Endometrial microvascular endothelial cells (primary cell): ENCODE results near the gene CDK13. TPM values are rescaled to one million over a fixed set of nuclear protein-coding genes. Genes with fewer than 3 reads are reported as not detected.

Experiments
- in situ Hi-C: cut with HindIII; loops from 2 replicates; pipeline ENCODE4 v1.10.0; 2017; ENCODE audit warnings: low sequenced_read_pairs, low pct_unique_long_range_greater_than_20kb; ENCODE audit errors: inconsistent ontology term
- total RNA-seq: library from RNA; depleted of rRNA; stranded (reverse); fragments of >200 nt; gene quantifications from one replicate; pipeline ENCODE4 v1.2.3, GENCODE V29; 2015; ENCODE audit errors: inconsistent ontology term

The CDK13 gene
- total RNA-seq, 1 donor from 2014 or later, result 57.4 TPM

- in situ Hi-C loops, result no loop called here
Measured at GRCh38 chr7:40000734-40001315, 50.8 kb downstream of the CDK13 start.

- in situ Hi-C loops, result no loop called here
Measured at GRCh38 chr7:40001649-40002048, 51.6 kb downstream of the CDK13 start.

- in situ Hi-C loops, result no loop called here
Measured at GRCh38 chr7:40003597-40003996, 53.5 kb downstream of the CDK13 start.

GRCh38 chr7:40008223-40008815 lies 58.3 kb downstream of the CDK13 start:
- in situ Hi-C loops, result no loop called here

- in situ Hi-C loops, result no loop called here
Measured at GRCh38 chr7:40009301-40009700, 59.2 kb downstream of the CDK13 start.

GRCh38 chr7:40014376-40014775 lies 64.3 kb downstream of the CDK13 start:
- in situ Hi-C loops, result no loop called here

- in situ Hi-C loops, result no loop called here
Measured at GRCh38 chr7:40015790-40016296, 65.8 kb downstream of the CDK13 start.

- in situ Hi-C loops, result no loop called here
Measured at GRCh38 chr7:40019558-40019957, 69.5 kb downstream of the CDK13 start.

- in situ Hi-C loops, result no loop called here
Measured at GRCh38 chr7:40024048-40024447, 74.0 kb downstream of the CDK13 start.

- in situ Hi-C loops, result no loop called here
Measured at GRCh38 chr7:40024841-40025240, 74.8 kb downstream of the CDK13 start.

GRCh38 chr7:40027545-40027944 lies 77.5 kb downstream of the CDK13 start:
- in situ Hi-C loops, result no loop called here

- in situ Hi-C loops, result no loop called here
Measured at GRCh38 chr7:40033826-40034225, 83.8 kb downstream of the CDK13 start.

- in situ Hi-C loops, result no loop called here
Measured at GRCh38 chr7:40041456-40041855, 91.4 kb downstream of the CDK13 start.

- in situ Hi-C loops, result no loop called here
Measured at GRCh38 chr7:40043164-40043563, 93.1 kb downstream of the CDK13 start.

- in situ Hi-C loops, result no loop called here
Measured at GRCh38 chr7:40047661-40048060, 97.6 kb downstream of the CDK13 start.

- in situ Hi-C loops, result no loop called here
Measured at GRCh38 chr7:40057292-40057691, 107.2 kb downstream of the CDK13 start.

GRCh38 chr7:40058026-40058425 lies 108.0 kb downstream of the CDK13 start:
- in situ Hi-C loops, result no loop called here

GRCh38 chr7:40058636-40059035 lies 108.6 kb downstream of the CDK13 start:
- in situ Hi-C loops, result no loop called here

GRCh38 chr7:40059057-40059456 lies 109.0 kb downstream of the CDK13 start:
- in situ Hi-C loops, result no loop called here

GRCh38 chr7:40072268-40072667 lies 122.2 kb downstream of the CDK13 start:
- in situ Hi-C loops, result no loop called here

GRCh38 chr7:40073239-40073638 lies 123.2 kb downstream of the CDK13 start:
- in situ Hi-C loops, result no loop called here
